Activated naive CD4-positive, alpha-beta T cell treated with anti-CD3 and anti-CD28 coated beads, Interleukin-2, amount 50 U/mL, for 16 hours (primary cell): ENCODE data around the gene FBLN5.

ENCODE experiments used
- DNase-seq: peaks from one replicate; pipeline ENCODE4 v3.0.0-alpha.2; 2020

The FBLN5 gene

GRCh38 chr14:91945751-91946621 is 1.5 kb downstream of the FBLN5 start:
- DNase-seq, result no peak

DNA sequence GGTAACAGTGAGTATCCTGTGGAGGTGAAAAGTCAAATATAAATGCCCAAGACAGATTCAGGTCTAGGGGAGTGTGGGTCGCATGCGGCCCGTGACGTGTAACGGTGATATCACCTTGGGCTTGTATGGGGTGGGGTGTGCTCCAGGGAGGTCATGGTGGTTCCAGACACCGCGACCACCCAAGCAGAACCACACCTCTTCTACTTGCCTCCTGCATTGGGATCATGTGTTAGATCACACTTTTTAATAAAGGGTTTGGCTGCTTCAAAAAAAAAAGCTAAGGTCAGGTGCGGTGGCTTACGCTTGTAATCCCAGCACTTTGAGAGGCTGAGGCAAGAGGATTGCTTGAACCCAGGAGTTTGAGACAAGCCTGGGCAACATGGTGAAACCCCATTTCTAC is 4.5 kb downstream of the FBLN5 start:
- no peak for DNase-seq

- no peak for DNase-seq
Observed at GRCh38 chr14:91942128-91942527, 5.4 kb downstream of the FBLN5 start.

GRCh38 chr14:91940209-91940608 is 7.3 kb downstream of the FBLN5 start:
- DNase-seq, result no peak

DNA sequence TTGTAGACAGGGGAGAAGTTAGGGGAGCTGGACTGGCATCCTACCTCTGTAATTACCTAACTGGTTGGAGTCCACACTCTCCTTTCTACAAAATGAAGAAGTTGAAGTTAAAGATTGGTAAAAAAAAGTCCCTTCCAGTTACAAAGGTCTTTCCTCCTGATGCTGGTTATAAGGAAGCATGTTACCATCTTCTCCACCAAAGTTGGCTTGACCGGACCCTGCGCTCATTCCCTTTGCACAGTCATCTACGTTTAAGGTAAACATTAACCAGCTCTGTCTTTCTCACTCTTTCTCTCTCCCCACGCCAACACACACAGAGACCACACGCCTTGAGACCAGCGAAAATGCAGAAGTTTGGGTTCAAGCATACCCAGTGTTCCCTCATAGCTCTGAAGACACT is 11.9 kb downstream of the FBLN5 start:
- DNase-seq, result no peak

GRCh38 chr14:91934554-91935285 is 12.8 kb downstream of the FBLN5 start:
- no peak for DNase-seq

- no peak for DNase-seq
Observed at GRCh38 chr14:91931478-91932088, 15.9 kb downstream of the FBLN5 start.

DNA sequence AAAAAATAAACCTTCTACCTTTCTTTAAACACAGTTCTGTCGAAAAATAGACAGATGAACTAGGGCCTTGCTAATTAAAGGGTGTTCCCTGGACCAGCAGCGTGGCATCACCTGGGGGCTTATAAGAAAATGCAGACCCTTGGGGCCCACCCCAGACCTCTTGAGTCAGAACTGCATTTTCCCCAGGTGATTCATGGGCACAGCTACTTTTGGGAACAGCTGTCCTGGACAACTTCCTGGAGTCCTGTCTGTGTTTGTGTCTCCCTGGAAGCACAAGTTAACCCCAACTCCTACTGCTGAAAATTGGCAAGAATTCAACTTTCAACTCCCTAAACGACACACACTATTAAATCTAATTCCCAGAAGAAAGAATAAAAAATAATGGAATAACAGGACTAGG is 17.8 kb downstream of the FBLN5 start:
- no peak for DNase-seq

DNA sequence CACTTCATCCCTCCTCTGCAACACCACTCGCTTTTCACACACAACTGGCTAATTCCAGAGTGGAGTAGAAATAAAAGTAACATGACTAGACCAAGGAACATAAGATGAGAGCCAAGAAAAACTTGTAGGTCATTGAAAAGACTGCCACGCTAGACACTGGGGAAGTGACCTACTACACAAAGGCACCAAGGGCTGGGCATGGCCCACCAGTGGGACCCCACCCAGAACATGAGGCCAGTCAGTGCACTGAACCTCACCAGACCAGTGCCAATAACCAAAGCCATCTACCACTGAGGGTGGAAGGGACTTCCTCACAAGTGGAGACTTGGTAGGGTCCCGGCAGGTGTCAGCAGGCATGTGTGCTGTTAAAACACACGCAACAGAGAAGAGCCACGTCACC is 19.7 kb downstream of the FBLN5 start:
- DNase-seq, result no peak

DNA sequence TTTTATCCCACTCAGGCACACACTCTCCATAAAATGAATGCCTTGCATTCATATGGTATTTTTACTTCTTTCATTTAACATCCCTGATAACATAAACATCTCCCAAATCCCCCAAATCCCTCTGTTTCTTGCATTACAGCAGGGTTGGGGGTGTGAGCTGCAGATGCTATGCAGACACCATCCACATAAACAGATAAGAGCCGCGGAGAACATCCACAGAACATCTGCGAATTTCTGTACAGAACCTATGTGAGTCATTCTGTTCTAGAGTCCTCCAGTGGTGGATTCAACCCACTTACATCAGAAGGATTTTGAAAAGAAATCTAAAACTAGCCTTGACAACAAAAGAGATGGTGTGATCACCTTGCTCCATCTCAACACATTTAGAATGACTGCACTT is 20.3 kb downstream of the FBLN5 start:
- DNase-seq, result no peak

DNA sequence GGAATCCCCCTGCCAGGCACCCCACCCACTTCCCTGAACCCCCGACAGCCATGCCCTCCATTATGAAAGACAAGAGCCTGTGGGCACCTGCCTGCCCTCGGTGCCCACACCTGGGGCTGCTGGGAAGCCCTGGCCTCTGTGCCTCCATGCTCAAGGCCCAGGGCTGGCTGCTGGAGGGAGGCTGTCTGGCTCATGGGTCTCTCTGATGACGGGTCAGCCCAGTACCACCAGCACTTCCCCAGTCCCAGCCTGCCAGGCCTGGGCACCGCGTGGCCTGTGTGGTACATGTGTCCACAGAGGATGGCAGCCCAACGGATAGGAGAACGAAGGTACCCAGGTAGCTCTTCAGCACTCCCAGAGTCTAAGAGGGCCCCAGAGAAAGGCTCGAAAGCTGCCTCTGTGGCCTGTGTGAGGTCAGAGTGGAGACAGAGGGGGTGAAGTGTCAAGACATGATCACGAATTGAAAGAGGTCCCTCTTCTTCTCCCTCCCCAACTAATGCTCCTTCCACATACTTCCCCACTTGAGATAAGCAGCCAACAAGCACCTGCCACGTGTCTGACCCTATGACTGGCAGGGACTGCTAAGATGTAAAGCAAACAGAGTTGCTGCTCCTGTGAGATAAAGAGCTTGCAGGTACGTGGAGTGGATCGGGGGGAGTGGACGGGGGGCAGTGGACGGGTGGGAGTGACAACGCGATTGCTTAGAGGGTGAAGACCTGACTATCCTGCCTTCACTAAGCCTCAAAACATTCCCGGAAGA is 21.2 kb downstream of the FBLN5 start:
- DNase-seq, result no peak

- DNase-seq, result no peak
Observed at GRCh38 chr14:91925727-91926121, 21.8 kb downstream of the FBLN5 start.

- DNase-seq, result no peak
Observed at GRCh38 chr14:91925001-91925726, 22.3 kb downstream of the FBLN5 start.

DNA sequence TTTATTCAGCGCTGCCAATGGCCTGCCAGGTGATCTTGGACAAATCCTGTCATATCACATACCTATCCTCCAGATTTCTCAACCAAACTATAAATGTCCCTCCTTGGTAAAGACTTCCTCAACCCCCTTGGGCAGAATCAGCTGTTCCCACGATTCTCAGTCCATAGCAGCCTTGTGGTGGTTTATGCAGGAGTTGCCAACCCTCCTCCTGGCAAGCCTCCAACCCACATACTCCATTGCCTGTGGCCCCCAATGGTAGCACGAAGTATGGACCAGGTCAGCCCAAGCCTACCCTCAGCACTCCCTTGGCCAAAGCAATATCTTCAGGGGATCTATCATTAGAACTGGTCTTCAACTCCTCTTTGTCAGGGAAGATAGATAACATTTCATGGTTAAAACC is 27.0 kb downstream of the FBLN5 start:
- no peak for DNase-seq

DNA sequence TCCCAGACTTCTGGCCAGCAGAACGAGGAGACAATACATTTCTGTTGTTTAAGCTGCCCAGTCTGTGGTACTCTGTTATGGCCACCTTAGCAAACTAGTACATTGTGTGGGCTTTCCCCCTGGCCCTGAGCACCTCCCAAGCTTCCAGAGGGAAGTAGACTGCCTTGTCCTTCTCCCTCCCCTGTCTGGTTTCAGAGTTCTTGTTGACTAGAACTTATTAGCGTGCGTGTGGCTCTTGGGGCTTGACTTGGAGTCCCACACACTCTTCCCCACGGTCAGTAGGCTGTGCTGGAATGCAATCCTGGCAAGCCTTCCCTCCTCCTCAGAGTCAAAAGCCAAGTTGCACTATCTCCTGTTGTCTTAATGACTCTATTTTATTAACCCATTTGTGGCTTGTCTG is 27.7 kb downstream of the FBLN5 start:
- DNase-seq, result no peak

DNA sequence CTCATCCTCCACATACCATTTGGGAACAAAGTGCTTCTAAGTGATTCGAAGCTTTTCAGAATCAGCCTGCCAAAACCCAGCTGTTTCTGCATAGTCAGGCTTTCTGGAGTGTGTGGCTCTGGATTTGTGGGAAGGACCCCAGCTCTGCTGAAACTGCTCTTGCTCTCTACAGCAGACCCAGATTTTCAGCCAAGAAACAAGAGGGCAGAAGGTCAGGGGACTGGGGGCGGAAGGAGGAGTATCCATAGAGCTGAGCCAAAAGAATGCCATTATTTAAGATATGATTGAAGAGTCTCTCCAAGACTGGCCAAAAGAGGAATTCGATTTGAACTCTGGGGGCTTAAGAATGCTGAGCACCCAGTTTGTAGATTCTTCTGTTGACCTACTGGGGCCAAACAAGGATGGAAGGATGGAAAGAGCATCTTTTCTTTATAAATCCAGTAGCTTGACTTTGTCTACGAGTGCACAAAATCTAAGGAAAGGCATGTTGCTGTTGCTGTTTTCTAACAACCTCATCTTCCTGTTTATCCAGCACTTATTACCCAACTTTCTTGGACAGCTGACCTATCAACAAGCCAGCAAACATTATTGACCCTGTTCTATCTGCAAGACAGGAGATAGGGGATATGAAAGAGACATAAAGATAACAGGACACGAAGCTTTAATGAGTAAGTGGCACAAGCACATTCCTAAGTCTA is 29.2 kb downstream of the FBLN5 start:
- DNase-seq, result no peak

- DNase-seq, result no peak
Observed at GRCh38 chr14:91912035-91912434, 35.5 kb downstream of the FBLN5 start.

DNA sequence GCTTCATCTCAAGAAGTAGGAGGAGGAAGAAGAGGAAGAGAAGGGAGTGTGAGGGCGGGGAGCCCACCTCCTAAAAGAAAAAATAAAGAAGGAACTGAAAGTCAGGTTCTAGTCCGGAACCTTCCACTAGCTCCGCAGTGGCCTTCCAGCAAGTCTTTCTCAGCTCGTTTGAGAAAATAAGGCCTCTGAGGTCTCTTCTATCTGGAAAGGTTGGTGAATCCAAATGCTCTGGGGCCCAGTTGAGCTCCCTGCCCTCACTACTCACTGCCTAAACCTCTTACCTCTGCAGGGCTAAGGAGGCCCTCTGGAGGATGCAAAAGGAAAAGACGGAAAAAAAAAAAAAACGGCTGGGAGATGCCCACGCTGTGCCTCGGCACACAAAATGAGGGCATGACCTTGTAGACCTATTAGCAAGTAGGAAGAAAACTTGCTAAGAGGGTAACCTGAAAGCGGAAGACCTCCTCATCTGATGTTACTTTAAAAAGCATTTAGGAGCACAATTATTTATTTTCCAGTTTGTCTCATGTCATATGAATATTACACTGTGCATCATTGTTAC is 35.9 kb downstream of the FBLN5 start:
- peak; percentile 41 for DNase-seq

- DNase-seq, result no peak
Observed at GRCh38 chr14:91910196-91910595, 37.3 kb downstream of the FBLN5 start.

GRCh38 chr14:91906374-91906773 is 41.1 kb downstream of the FBLN5 start:
- no peak for DNase-seq

- no peak for DNase-seq
Observed at GRCh38 chr14:91904956-91905645, 42.4 kb downstream of the FBLN5 start.
